DND-41 (cell line): ENCODE results near the gene IGLL5.

ENCODE experiments used
- CTCF ChIP-seq: IDR thresholded peaks from 2 replicates; pipeline ENCODE4 v1.5.1; 2012; ENCODE audit warnings: borderline replicate concordance, low read length, moderate library complexity, mild to moderate bottlenecking; ENCODE audit not compliant: poor library complexity, severe bottlenecking; ENCODE audit errors: extremely low read depth
- EZH2 ChIP-seq: IDR thresholded peaks from 3 replicates; pipeline ENCODE4 v1.6.1; 2012; ENCODE audit warnings: borderline replicate concordance, low read depth, mild to moderate bottlenecking, moderate library complexity, low read length, inconsistent platforms; ENCODE audit not compliant: severe bottlenecking

GRCh38 chr22:22877523-22878210, 9.9 kb upstream of the IGLL5 start:
- TF ChIP-seq CTCF (peak; percentile 87), EZH2 (no peak)
